ENCODE data around the gene NELFE.

NELFE gene

GRCh38 chr6:31967926-31968320, 9.2 kb upstream of the NELFE start:
- in situ Hi-C loops (cut with MboI; ENCODE audit: low pct_unique_long_range_greater_than_20kb, low sequenced_read_pairs, unreplicated experiment), result no loop called here
- DNase-seq (ENCODE audit: low spot score), result no peak
- no peak for TF ChIP-seq CTCF (IDR thresholded peaks at IDR 0.05; ENCODE audit: extremely low read depth, insufficient read depth, missing control alignments)

GRCh38 chr6:31966997-31967925, 8.5 kb upstream of the NELFE start:
- in situ Hi-C loops (cut with MboI; ENCODE audit: low pct_unique_long_range_greater_than_20kb, low sequenced_read_pairs, unreplicated experiment), result no loop called here
- TF ChIP-seq CTCF (IDR thresholded peaks at IDR 0.05; ENCODE audit: extremely low read depth, insufficient read depth, missing control alignments), result no peak

GRCh38 chr6:31966506-31966905, 7.7 kb upstream of the NELFE start:
- in situ Hi-C loops (cut with MboI; ENCODE audit: low pct_unique_long_range_greater_than_20kb, low sequenced_read_pairs, unreplicated experiment), result no loop called here
- no peak for DNase-seq (ENCODE audit: low spot score)
- TF ChIP-seq CTCF (IDR thresholded peaks at IDR 0.05; ENCODE audit: extremely low read depth, insufficient read depth, missing control alignments), result no peak

More at GRCh38 chr6:31966997-31967925, 8.5 kb upstream of the NELFE start:
- DNase-seq (ENCODE audit: low spot score), result no peak

GRCh38 chr6:31965700-31966099, 6.9 kb upstream of the NELFE start:
- TF ChIP-seq CTCF (IDR thresholded peaks at IDR 0.05; ENCODE audit: extremely low read depth, insufficient read depth, missing control alignments), result no peak
- no peak for DNase-seq (ENCODE audit: low spot score)
- in situ Hi-C loops (cut with MboI; ENCODE audit: low pct_unique_long_range_greater_than_20kb, low sequenced_read_pairs, unreplicated experiment), result no loop called here

GRCh38 chr6:31963921-31964320, 5.2 kb upstream of the NELFE start:
- in situ Hi-C loops (cut with MboI; ENCODE audit: low pct_unique_long_range_greater_than_20kb, low sequenced_read_pairs, unreplicated experiment), result no loop called here
- no peak for DNase-seq (ENCODE audit: low spot score)
- no peak for TF ChIP-seq CTCF (IDR thresholded peaks at IDR 0.05; ENCODE audit: extremely low read depth, insufficient read depth, missing control alignments)

GRCh38 chr6:31961616-31962015, 2.8 kb upstream of the NELFE start:
- TF ChIP-seq CTCF (IDR thresholded peaks at IDR 0.05; ENCODE audit: extremely low read depth, insufficient read depth, missing control alignments), result no peak
- in situ Hi-C loops (cut with MboI; ENCODE audit: low pct_unique_long_range_greater_than_20kb, low sequenced_read_pairs, unreplicated experiment), result no loop called here

More at GRCh38 chr6:31961616-31962015, 2.8 kb upstream of the NELFE start:
- DNase-seq (ENCODE audit: low spot score), result no peak
